Suprapubic skin (tissue), 4 donors: Measurements from ENCODE around the gene HERC6.

Experiments
- CTCF ChIP-seq, 2 donors: fragments of 200-600 bp in 1 of 2; fragments of 450-650 bp in 1 of 2; sonication (generic) in 1 of 2; IDR thresholded peaks; one replicate each; pipeline ENCODE4 v1.5.1; 2016 to 2019; ENCODE audit warnings: antibody characterized with exemption in 2 of 2, mild to moderate bottlenecking in 1 of 2, moderate library complexity in 1 of 2
- EP300 ChIP-seq: sonication (generic); formaldehyde crosslinking; IDR thresholded peaks from one replicate; pipeline ENCODE4 v1.6.1; 2017; ENCODE audit warnings: antibody characterized with exemption
- POLR2A ChIP-seq, 2 donors: fragments of 450-650 bp; IDR thresholded peaks; one replicate each; pipeline ENCODE4 v1.6.1; 2017; ENCODE audit warnings: antibody characterized with exemption in 2 of 2, mild to moderate bottlenecking in 2 of 2, moderate library complexity in 2 of 2
- POLR2AphosphoS5 ChIP-seq, 3 donors: sonication (generic); formaldehyde crosslinking; IDR thresholded peaks; one replicate each; pipeline ENCODE4 v1.6.1; 2017; ENCODE audit warnings: antibody characterized with exemption in 3 of 3

DNA sequence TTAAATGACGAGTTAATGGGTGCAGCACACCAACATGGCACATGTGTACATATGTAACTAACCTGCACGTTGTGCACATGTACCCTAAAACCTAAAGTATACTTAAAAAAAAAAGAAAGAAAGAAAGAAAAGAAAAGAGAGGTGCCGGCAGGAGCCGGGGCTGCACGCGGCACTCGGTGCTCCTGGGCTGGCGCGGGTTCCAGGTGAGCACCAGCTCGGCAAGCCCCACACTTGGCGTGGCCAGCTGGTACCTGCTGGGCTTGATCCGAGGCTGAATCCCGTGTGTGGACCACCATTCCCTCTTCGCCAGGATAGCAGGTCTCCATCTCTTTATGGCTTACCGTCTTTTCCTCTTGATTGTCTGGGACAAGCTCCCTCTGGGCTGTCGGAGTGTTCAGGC is 17.9 kb upstream of the HERC6 start:
- no peak for TF ChIP-seq POLR2A (IDR thresholded peaks at IDR 0.05)
- TF ChIP-seq CTCF (IDR thresholded peaks at IDR 0.05): no peak
- TF ChIP-seq POLR2AphosphoS5 (IDR thresholded peaks at IDR 0.05): no peak
- TF ChIP-seq EP300: no peak
